Breast epithelium (tissue), 4 donors: ENCODE measurements around the gene NEDD8. TPM values are rescaled to one million over a fixed set of nuclear protein-coding genes. Genes with fewer than 3 reads are reported as not detected.
"Not testable (repeated sequence)": the region's sequence is repeated elsewhere in the genome, so short reads cannot be mapped to it uniquely, and the experiment has no call there.

Source experiments
- DNase-seq, 2 donors: peaks; one replicate each; pipeline ENCODE4 v3.0.0-alpha.2; 2019; ENCODE audit warnings: low spot score in 2 of 2
- H3K27ac ChIP-seq, 2 donors: fragments of 200-600 bp; sonication (generic) in 1 of 2; one replicate each; pipeline ENCODE4 v1.5.1; 2016 to 2019; ENCODE audit warnings: mild to moderate bottlenecking in 1 of 2
- H3K27me3 ChIP-seq, 2 donors: fragments of 200-600 bp; sonication (generic) in 1 of 2; one replicate each; pipeline versions ENCODE4 v1.5.1 to v1.6.0; 2017 to 2019; ENCODE audit warnings: control low read depth in 1 of 2, mild to moderate bottlenecking in 1 of 2
- H3K36me3 ChIP-seq: fragments of 200-600 bp; one replicate; pipeline ENCODE4 v1.5.1; 2019
- H3K4me1 ChIP-seq, 2 donors: fragments of 200-600 bp; sonication (generic); one replicate each; pipeline ENCODE4 v1.5.1; 2016 to 2019; ENCODE audit warnings: control low read depth in 1 of 2
- H3K4me3 ChIP-seq, 3 donors: fragments of 200-600 bp; sonication (generic); 1 replicate in 2 of 3; 2 replicates in 1 of 3; pipeline ENCODE4 v1.5.1; 2016 to 2019; ENCODE audit warnings: mild to moderate bottlenecking in 3 of 3, moderate library complexity in 2 of 3
- H3K9me3 ChIP-seq, 2 donors: fragments of 200-600 bp; sonication (generic) in 1 of 2; one replicate each; pipeline ENCODE4 v1.5.1; 2016 to 2019; ENCODE audit warnings: control low read depth in 1 of 2
- CTCF ChIP-seq, 3 donors: fragments of 450-650 bp; IDR thresholded peaks; one replicate each; pipeline ENCODE4 v1.5.1; 2016 to 2017; ENCODE audit warnings: antibody characterized with exemption in 3 of 3, mild to moderate bottlenecking in 3 of 3, moderate library complexity in 3 of 3
- POLR2A ChIP-seq: fragments of 450-650 bp; IDR thresholded peaks from one replicate; pipeline ENCODE4 v1.6.1; 2016; ENCODE audit warnings: antibody characterized with exemption, mild to moderate bottlenecking, moderate library complexity
- POLR2AphosphoS5 ChIP-seq, 3 donors: sonication (generic); formaldehyde crosslinking; IDR thresholded peaks; one replicate each; pipeline ENCODE4 v1.6.1; 2017; ENCODE audit warnings: antibody characterized with exemption in 3 of 3
- intact Hi-C: fragments of 100-400 bp; cut with DNase I; formaldehyde crosslinking; loops from one replicate; pipeline ENCODE4 v1.15.1; 2023; ENCODE audit warnings: low total_unique reads
- total RNA-seq, 3 donors: library from RNA; depleted of rRNA; stranded (reverse); fragments of >200 nt; gene quantifications; one replicate each; pipeline ENCODE4 v1.1.0, GENCODE V29; 2016

The NEDD8 gene
- total RNA-seq, 3 donors from 2014 or later, result 118 to 165 (median 150) TPM

- no peaks in the 10 kb centered on the region for H3K27me3 ChIP-seq
- DNase-seq, result no peak
- H3K9me3 ChIP-seq, result no peaks in the 10 kb centered on the region
- TF ChIP-seq CTCF (IDR thresholded peaks at IDR 0.05) (no peak), POLR2A (no peak), POLR2AphosphoS5 (IDR thresholded peaks at IDR 0.05) (no peak)
- H3K4me3 ChIP-seq, result no peak overlapping the region
- no peaks in the 10 kb centered on the region for H3K36me3 ChIP-seq
- intact Hi-C loops, result no loop called here
- H3K4me1 ChIP-seq, result peaks cover 5 to 23% of the 10 kb centered on the region in 2 donors
- H3K27ac ChIP-seq, result no peak overlapping the region
These were observed 3.3 kb downstream of the NEDD8 start for GRCh38 chr14:24228902-24229301.

GRCh38 chr14:24226473-24226872, 5.7 kb downstream of the NEDD8 start:
- H3K36me3 ChIP-seq, result no peaks in the 10 kb centered on the region
- no peak for TF ChIP-seq POLR2A
- TF ChIP-seq CTCF (IDR thresholded peaks at IDR 0.05), result no peak
- TF ChIP-seq POLR2AphosphoS5 (IDR thresholded peaks at IDR 0.05), result no peak
- no peaks in the 10 kb centered on the region for H3K27me3 ChIP-seq
- no peak overlapping the region for H3K4me3 ChIP-seq
- H3K9me3 ChIP-seq, result no peaks in the 10 kb centered on the region
- no peak overlapping the region for H3K27ac ChIP-seq
- peaks cover 5 to 9% of the 10 kb centered on the region in 2 donors for H3K4me1 ChIP-seq
- intact Hi-C loops, result no loop called here
- no peak for DNase-seq

GRCh38 chr14:24224618-24225071, 7.5 kb downstream of the NEDD8 start:
- TF ChIP-seq POLR2A (no peak), CTCF (IDR thresholded peaks at IDR 0.05) (no peak), POLR2AphosphoS5 (IDR thresholded peaks at IDR 0.05) (no peak)
- Histone ChIP-seq H3K4me3 (no peak overlapping the region), H3K9me3 (no peaks in the 10 kb centered on the region), H3K27me3 (no peaks in the 10 kb centered on the region), H3K27ac (peak overlapping the region in 1 of 2 donors; percentile 9), H3K4me1 (no peaks in the 10 kb centered on the region), H3K36me3 (no peaks in the 10 kb centered on the region)
- DNase-seq, result no peak
- intact Hi-C loops, result no loop called here

GRCh38 chr14:24222987-24223386, 9.2 kb downstream of the NEDD8 start:
- H3K27ac ChIP-seq, H3K36me3 ChIP-seq, intact Hi-C loops, H3K27me3 ChIP-seq, H3K4me3 ChIP-seq, DNase-seq, H3K9me3 ChIP-seq, H3K4me1 ChIP-seq: not testable (repeated sequence)

GRCh38 chr14:24219521-24219920, 12.6 kb downstream of the NEDD8 start:
- Histone ChIP-seq H3K4me3 (no peak overlapping the region), H3K9me3 (no peaks in the 10 kb centered on the region), H3K27ac (no peak overlapping the region), H3K36me3 (no peaks in the 10 kb centered on the region), H3K27me3 (no peaks in the 10 kb centered on the region), H3K4me1 (peaks cover 0 to 7% of the 10 kb centered on the region in 2 donors)
- DNase-seq, result no peak
- intact Hi-C loops, result no loop called here
- TF ChIP-seq CTCF (IDR thresholded peaks at IDR 0.05), result no peak
- no peak for TF ChIP-seq POLR2A
- TF ChIP-seq POLR2AphosphoS5 (IDR thresholded peaks at IDR 0.05), result no peak

- intact Hi-C loops, result no loop called here
- H3K27me3 ChIP-seq, result no peaks in the 10 kb centered on the region
These were observed 13.1 kb downstream of the NEDD8 start for GRCh38 chr14:24219080-24219479.

GRCh38 chr14:24216876-24217275, 15.3 kb downstream of the NEDD8 start:
- not testable (repeated sequence) for H3K4me1 ChIP-seq, H3K4me3 ChIP-seq, H3K27ac ChIP-seq

More at GRCh38 chr14:24219080-24219479, 13.1 kb downstream of the NEDD8 start:
- no peak for DNase-seq
- TF ChIP-seq POLR2A (no peak), POLR2AphosphoS5 (IDR thresholded peaks at IDR 0.05) (no peak), CTCF (IDR thresholded peaks at IDR 0.05) (no peak)
- Histone ChIP-seq H3K4me1 (peaks cover 0 to 10% of the 10 kb centered on the region in 2 donors), H3K9me3 (no peaks in the 10 kb centered on the region), H3K27ac (no peak overlapping the region), H3K4me3 (no peak overlapping the region), H3K36me3 (no peaks in the 10 kb centered on the region)

More at GRCh38 chr14:24216876-24217275, 15.3 kb downstream of the NEDD8 start:
- intact Hi-C loops, H3K36me3 ChIP-seq, H3K27me3 ChIP-seq, DNase-seq, H3K9me3 ChIP-seq: not testable (repeated sequence)
